ENCODE results near the gene POLG. TPM values are rescaled to one million over a fixed set of nuclear protein-coding genes. Genes with fewer than 3 reads are reported as not detected.

Gene POLG
- total and polyA plus RNA-seq, 2 donors (not counting 1 experiment from before 2014, with no cell fraction given), result 81.1 to 144 TPM

DNA sequence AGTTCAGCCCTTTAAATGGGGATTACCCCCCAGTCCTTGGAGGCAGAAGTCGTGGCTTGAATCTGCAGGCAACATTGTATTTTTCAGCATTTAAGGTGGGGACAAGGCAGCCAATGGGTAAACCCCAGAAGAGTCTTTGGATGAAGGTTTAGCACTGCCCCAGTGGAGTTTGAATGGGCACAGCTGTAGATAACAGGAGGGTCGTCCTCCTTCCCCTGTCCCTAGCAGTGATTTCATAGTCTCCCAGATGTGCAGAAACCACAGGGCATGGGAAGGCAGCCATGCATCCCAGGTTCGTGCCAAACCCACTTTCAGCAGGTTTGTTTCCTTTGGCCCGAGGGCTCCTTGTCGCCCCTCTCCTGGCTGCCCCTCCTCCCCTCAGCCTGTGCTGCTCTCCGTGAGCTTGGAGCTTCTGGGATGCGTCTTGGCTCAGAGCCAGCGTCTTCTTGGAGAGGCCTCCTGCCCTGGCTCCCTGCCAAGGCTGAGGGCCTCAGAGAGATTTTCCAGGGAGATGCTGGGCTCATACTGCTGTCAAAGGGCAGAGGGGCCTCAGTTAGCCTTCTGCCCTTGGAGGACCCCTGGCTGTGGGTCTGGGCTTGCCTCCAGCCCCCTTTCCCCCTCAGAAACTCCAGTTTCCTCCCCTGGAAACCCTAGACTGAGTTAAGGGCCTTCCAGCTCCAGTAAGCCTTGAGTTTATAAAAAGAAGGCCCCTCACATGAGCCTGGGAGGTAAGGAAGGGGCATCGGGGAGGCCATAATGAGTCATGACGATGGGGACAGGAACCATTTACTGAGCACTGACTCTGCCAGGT, 48.9 kb upstream of the POLG start:
- H3K4me3 ChIP-seq (ENCODE audit: control extremely low read depth in 1 of 5, extremely low read depth in 1 of 5, insufficient read depth in 1 of 5, low read depth in 2 of 5, low read length in 4 of 5), result no peak overlapping the region
- ChIA-PET POLR2A (no interaction called here), CTCF (interaction anchor here (2.4 kb wide), 1 partner anchor 24 kb away, joined by 15 read pairs; no protein-coding TSS in a partner anchor)
- H3K4me1 ChIP-seq (ENCODE audit: control insufficient read depth in 2 of 2, insufficient read depth in 2 of 2, low read length in 2 of 2), result peaks cover 8 to 14% of the 10 kb centered on the region in 2 donors
- no peak overlapping the region for H3K9ac ChIP-seq (ENCODE audit: low read length)
- H2AFZ ChIP-seq (ENCODE audit: insufficient read depth, low read depth, low read length, poor library complexity, severe bottlenecking), result no peak overlapping the region
- Mint-ChIP-seq H3K27me3 (peaks cover 28% of the 10 kb centered on the region), H3K27ac (no peak overlapping the region), H3K9me3 (ENCODE audit: insufficient read depth) (no peaks in the 10 kb centered on the region), H3K4me1 (peaks cover 2% of the 10 kb centered on the region), H3K4me3 (no peak overlapping the region)
- intact Hi-C loops (cut with micrococcal nuclease), result no loop called here
- DNase-seq (no peak), ATAC-seq (ENCODE audit: low read depth) (no peak)
- no peak overlapping the region for H3K4me2 ChIP-seq (replicated peaks; ENCODE audit: low read depth, low read length, poor library complexity, severe bottlenecking)
- H3K9me3 ChIP-seq (ENCODE audit: control extremely low read depth in 1 of 3, control insufficient read depth in 2 of 3, insufficient read depth in 1 of 3, low read length in 2 of 3), result peaks cover 0 to 15% (median 0%) of the 10 kb centered on the region in 3 donors
- no peaks in the 10 kb centered on the region for H3K36me3 ChIP-seq (replicated peaks in 1 of 2; ENCODE audit: control extremely low read depth in 1 of 2, control insufficient read depth in 1 of 2, extremely low read depth in 1 of 2, insufficient read depth in 2 of 2, low read length in 1 of 2)
- H4K20me1 ChIP-seq (ENCODE audit: control insufficient read depth, insufficient read depth, low read length, poor library complexity, severe bottlenecking), result no peaks in the 10 kb centered on the region
- TF ChIP-seq, protein P1, sequence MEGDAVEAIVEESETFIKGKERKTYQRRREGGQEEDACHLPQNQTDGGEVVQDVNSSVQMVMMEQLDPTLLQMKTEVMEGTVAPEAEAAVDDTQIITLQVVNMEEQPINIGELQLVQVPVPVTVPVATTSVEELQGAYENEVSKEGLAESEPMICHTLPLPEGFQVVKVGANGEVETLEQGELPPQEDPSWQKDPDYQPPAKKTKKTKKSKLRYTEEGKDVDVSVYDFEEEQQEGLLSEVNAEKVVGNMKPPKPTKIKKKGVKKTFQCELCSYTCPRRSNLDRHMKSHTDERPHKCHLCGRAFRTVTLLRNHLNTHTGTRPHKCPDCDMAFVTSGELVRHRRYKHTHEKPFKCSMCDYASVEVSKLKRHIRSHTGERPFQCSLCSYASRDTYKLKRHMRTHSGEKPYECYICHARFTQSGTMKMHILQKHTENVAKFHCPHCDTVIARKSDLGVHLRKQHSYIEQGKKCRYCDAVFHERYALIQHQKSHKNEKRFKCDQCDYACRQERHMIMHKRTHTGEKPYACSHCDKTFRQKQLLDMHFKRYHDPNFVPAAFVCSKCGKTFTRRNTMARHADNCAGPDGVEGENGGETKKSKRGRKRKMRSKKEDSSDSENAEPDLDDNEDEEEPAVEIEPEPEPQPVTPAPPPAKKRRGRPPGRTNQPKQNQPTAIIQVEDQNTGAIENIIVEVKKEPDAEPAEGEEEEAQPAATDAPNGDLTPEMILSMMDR (IDR thresholded peaks at IDR 0.05), result no peak
- no peak for TF ChIP-seq EZH2 (IDR thresholded peaks at IDR 0.05; ENCODE audit: borderline replicate concordance, insufficient read depth, low read depth, low read length, poor library complexity, severe bottlenecking)
- H3K27me3 ChIP-seq (replicated peaks in 1 of 4; ENCODE audit: control extremely low read depth in 1 of 4, control insufficient read depth in 3 of 4, insufficient read depth in 4 of 4, low read length in 3 of 4), result peaks cover 0 to 37% (median 25%) of the 10 kb centered on the region in 4 experiments
- H3K27ac ChIP-seq (ENCODE audit: low read length in 2 of 2), result no peak overlapping the region
- no peaks in the 10 kb centered on the region for H3K79me2 ChIP-seq (ENCODE audit: control insufficient read depth, insufficient read depth, low read length)
- whole genome bisulfite sequencing (ENCODE audit: insufficient coverage), result 65% methylated on average over 9 of the region's 10 CpGs

Data from B cell (primary cell).